DMS79 (cell line): ENCODE measurements around the gene BOC.

ENCODE experiments used
- DNase-seq: peaks from one replicate; lab custom pipeline; 2025; lab: John Stamatoyannopoulos, UW

Gene BOC

DNA sequence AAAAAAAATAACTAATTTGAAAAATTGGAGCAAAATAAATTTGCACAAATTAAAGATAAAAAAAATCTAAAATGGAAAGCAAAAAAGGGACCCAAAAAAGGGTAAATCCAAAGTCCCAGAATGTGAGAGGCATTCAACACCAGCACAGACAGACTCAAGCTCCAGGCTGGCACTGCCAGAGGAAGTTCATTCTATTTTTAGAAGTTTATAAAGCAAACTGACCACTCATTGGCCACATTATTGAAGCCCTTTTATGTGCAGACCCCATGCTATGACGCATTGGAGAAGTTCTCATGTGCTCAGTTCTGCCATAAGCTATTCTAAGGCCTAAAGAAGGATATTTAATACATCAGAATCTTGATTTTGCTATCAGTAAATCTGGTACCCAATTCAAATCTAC is 17.6 kb upstream of the BOC start:
- DNase-seq: no peak

DNA sequence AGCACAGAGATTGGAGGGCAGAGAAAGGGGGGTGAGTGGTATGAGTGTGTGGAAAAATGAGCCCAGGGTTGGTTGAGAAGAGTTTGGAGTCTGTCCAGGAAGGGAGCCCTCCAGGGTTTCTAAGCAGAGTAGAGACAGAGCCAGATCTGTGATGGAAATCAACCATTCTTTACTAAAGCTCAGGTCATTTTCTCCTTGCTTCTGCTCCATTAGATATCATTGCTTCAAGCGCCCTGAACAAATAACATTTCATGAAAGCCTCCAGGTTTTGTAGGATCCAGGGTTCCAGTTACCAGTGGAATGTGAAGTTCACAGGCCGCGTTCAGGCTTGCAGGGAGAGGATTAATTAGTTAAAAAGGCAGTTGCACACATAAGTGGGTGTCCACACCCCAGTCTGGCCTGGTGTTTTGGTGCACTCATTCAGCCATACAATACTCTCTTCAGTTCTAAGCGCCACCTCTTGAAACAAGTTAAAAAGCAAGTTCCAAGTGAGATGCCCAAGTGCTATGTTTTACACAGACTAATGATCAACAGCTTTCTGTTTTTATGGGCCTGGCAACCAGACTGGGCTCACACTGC is 16.4 kb upstream of the BOC start:
- DNase-seq: peak; percentile 88

DNA sequence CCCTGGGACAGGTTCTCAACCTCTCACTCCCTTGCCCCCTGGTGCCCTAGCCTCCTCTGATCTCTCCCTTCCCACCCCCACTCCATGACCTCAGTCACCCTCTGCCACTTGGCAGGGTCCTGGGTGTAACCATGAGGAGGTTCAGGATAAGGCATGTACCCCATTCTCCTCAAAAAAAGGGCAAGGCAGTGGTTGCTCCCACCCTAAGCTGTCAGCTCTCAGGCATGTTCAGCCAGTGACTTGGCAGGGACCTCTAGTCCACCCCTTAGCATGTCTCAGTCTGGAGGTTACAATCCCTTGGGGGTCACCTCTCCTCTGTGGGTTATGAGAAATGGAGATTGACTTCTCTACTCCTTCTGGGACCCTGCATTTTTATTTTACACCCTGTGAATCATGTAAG is 11.0 kb upstream of the BOC start:
- no peak for DNase-seq

DNA sequence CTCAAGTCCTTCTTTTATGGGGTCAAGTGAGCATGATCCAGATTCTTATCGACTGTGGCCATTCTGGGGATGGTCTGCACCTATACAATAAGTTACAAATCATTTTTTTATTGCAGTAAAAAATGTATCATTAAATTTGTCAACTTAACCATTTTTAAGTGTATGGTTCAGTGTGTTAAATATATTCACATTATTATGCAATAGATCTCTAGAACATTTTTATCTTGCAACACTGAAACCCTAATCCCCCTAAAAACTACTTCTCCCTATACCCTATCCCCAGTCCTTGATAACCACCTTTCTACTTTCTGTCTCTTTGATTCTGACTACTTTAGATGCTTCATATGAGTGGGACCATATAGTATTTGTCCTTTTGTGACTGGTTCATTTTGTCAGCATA is 10.4 kb upstream of the BOC start:
- no peak for DNase-seq

DNA sequence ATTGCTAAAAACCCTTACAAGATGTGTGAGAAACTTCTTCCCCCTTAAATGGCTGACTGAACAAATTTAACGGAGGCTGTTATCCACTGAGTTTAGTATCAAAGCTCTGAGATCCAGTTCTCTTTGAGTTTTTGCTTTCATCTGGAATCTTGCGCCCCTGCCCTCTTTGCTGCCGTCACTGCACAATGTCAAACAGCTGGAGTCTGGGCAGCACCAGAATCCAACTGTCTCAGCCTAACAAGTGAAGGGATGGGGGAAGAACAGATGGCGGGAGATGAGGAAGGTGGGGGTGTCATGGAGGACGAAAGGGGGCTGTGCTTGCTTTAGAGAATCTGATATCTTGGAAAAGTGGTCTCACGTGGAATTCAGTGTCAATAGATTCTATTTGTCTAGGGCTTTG is 7.0 kb upstream of the BOC start:
- DNase-seq: no peak

DNA sequence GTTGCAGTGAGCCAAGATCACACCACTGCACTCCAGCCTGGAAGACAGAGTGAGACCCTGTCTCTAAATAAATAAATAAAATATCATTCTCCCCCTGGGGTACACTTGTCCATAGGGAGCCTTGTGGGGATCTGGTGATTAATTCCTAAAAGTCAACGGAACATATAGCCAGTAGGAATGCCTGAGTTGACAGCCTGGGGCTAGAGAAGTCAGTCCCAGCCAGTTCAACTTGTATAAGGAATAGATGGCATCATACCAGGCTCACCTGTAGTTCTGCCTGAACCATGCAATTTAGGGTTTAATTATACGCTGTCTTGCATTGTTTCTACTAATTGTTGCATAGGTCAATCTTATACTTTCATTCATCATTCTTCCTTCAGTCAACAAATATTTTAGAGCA is 5.9 kb upstream of the BOC start:
- no peak for DNase-seq

DNA sequence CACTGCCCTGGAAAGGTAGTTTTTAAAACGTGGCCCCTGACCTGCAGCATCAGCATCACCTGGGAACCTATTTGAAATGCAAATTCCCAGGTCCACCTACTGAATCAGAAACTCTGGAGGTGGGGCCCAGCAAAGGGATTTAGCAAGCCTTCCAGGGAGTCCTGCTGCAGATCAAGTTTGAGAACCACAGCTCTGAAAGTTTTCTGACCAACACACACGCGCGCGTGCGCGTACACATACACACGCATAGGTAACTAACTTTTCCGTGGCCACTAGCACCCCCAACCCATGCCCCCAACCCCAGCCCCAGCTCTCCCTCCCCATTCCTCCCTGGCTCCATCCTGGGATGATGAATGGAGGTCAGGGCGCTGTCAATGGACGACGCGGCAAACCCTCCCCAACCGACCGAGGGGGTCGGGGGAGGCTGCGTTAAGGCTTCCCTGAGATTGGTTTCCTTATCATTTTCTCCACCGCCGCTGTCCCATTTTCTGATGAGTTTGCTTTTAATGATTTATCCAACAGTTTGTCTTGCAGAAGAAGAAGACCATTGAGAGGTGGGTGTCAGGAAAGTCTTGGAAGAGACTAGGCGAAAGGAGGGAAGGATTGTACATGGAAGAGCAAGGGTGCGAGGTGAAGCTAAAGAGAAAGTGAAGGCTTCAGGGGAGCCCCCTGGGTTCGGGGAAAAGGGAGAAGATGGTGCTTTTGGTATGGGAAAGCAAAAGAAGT is 590 bp upstream of the BOC start:
- DNase-seq: no peak

DNA sequence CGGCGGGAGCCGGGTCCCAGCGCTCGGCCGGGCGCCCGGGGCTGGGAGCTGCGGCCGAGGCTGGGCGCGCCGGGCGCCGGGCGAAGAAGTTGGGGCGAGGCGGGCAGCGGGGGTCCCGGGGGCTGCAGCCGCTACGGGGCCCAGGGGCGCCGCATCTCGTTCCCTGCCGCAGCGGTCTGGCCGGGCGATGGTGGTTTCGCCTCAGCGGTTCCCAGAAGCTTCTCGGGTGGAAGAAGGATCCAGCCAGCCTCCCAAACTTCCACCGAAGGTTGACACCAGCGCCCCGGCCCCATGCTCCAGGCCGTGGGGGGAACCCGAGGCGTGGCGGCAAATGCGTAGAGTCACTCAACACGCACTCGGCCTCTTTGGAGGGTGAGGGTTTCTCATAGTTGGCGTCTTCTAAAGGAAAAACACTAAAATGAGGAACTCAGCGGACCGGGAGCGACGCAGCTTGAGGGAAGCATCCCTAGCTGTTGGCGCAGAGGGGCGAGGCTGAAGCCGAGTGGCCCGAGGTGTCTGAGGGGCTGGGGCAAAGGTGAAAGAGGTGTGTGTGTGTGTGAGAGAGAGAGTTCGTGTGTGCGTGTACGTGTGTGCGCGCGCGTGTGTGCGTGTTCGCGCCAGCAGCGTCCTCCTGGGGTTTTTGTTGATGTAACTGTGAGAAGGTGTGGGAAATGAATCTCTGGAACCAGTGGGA is 940 bp downstream of the BOC start:
- DNase-seq: no peak

DNA sequence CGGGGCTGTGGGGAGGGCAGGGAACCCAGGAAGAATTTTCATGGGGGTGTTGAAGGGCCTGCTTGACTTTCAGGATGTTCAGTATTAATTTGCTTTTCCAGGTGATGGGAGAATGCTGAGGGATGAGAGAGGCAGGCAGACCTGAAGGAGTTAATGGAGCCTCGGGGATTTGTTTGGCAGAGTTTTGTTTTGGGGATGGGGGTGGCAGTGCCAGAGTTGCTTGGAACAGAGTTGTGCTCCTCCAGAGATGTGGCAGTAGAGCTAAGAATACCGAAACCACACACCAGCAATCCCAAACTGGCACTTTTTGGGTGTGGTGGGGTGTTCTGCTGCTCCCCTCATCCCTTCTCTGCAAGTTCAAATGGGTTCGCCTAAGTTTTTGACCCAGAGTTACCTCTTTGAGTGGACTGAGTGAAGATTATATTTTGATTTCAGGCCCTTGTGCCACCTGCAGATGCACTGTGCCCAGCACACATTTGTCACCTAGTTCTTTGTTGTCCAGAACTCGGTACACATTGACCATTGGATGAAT is 1.6 kb downstream of the BOC start:
- no peak for DNase-seq

DNA sequence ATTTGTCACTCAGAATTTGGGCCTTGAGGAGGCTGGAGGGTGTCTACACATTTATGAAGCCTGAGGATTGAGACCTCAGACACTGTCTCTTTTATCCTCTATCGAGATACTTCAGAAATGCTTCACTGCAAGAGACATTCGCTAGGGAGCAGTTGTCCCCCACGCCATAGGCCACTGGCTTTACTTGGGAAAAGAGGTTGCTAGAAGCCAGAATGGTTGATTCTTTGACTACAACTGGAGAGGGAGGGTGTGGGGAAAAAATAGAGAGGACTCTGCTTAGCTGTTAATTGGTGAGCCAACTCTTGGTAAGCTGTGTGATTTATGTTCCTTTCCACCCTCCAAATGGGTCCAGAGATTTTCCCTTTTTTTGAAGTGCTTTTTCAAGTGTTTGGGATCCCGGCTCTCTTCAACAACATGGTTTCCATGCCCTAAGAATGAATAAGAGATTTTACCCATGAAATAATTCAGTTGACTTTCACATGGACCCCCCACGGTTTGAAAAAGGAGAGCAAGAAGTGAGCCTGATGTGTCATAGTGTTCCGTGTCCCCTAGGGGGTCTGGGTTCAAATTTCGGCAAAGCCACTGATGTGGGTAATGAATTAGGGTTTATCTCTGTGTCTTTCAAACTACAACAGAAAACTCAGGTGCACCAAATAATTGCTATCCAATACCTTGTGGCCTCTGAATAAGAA is 2.7 kb downstream of the BOC start:
- no peak for DNase-seq

DNA sequence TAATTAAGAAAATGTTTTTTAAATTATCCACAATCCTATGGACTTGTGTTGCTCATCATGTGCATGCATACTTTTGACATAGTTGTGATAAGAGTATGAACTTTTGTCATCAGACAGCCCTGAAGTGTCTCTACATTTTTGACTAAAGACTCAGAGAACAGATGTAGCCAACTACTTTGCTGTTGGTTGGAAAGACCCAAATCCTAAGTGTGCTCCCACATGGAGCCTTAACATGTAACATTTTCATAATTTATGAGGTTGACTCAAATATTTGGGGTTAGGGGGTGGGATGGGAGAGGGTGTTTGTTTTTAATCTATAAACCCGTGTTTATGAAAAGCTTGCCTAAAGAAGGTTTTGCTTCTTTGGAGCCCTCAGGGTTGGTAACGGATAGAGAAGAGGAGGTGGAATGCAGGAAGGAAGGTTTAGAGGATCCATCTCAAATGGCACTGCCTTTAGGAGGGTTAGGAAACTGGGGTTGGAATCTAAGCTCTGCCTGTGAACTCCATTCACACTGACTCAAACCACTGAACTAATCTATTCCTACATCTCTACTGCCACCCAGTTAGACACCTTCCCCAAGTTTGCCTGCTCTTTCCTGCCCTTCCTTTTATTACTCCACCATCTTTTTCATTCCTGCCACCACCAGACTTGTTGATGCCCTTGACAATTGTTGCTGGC is 3.7 kb downstream of the BOC start:
- no peak for DNase-seq

DNA sequence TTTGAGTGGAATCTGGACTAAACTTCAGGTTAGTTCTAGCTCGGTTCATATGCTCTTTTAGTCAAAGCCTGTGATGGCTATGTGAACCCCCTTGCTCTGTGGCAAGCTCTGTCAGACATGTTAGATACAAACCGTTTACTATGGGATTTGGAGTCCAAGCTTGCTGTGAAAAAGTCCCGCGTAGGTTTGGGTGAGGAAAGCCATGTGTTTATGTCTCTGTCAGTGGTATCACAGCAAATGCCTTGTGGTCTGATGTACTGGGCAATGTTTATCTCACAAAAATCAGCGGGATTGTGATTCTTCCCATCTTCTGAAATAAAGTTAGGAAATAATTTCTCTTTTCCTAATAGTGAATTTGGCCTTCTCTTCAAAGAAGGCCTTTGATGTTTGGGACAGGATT is 5.0 kb downstream of the BOC start:
- DNase-seq: no peak

DNA sequence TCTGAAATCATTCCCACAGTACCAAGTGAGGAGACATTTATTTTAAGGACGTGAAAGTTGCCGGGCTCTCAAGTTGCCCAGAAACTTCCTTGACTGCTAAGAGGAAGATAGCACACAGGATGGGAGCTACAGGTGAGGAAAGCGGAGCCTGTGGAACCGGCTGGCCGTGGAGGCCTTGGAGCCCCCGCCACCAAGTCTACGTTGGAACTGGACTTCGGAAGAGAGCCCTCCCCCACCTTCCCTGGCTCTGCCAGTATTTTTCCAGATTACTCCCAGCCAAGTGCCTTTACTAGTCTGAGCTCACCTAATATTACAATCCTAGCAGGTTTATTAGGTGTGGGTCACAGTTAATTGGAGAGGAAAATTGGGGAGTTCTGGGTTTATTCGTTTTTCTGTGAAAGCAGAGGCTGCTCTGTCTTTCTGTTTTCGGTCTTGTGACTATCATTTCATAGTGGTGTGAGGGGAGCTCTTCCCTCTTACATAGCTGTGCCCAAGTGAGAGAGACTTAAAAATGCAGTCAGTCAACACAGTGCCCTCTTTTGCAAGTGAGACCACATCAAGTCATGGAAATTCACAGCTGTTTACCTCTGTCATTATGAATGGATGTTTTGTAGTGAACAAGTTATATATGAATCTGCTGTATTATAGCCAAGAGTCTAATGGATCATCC is 6.8 kb downstream of the BOC start:
- DNase-seq: no peak

DNA sequence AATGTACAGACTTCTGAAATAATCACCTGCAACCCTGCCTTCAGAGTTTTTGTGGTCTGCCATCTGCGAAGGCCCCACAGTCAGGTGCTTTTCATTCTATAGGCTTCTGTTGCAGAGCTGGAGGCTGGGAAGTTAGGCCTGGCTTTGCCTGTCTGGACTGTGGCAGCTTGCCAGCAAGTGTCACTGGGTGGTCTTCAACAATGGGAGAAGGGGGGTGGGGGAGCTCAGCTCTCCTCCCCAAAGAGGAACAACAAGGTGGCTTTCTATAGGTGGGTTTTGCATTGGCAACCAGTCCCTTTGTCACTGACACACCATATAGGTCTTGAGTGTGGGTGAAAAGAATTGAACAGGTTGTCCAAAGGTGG is 7.3 kb downstream of the BOC start:
- DNase-seq: no peak

DNA sequence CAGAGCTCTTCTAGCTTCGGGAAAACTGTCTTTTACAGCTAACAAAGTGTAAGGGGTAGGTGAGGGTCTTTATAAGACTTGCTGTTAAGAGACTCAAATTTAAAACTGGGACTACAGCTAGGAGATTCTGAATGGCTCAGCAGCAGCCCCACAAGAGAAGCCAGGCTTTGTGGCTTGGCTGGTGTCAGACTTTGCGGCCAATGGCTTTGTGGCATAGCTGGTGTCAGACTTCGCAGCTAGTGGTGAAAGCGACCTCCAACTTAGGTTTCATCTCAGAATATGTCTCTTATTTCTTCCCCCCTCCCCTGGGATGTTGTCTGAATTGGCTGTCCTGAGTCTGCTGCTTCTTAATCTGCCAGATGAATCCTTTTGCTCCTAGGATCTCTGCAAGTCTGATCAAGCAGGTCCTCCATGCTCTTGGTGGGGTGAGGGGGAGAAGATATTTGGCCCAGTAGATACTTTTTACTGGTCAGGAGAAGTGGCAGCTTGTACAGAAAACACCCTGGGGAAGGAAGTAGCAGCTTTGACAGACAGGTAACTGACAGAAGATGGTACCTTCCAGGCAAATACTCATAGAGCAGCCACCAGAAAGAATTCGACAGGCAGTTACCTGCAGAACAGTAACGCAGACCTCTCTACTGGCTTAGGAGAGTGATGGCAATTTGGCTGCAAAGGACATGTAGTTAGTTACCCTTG is 8.4 kb downstream of the BOC start:
- no peak for DNase-seq

DNA sequence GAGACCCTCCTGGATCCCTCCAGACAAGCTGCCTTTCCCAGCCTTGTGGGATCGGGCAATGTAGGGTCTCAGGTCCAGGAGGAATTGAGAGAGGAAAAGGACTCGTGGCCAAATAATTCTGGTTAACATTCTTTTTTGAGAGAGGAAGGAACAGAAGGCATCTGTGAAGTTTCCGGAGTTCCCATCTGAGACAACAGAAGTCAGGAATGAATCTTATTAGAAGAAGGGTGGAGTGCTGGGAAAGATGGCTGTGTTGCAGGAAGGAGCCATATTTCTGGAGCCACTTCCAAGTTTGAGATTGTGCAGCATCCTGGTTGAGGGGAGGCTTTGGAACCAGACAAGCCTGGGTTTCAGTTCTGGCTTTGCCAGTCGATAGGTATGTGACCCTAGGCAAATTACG is 9.4 kb downstream of the BOC start:
- DNase-seq: no peak

DNA sequence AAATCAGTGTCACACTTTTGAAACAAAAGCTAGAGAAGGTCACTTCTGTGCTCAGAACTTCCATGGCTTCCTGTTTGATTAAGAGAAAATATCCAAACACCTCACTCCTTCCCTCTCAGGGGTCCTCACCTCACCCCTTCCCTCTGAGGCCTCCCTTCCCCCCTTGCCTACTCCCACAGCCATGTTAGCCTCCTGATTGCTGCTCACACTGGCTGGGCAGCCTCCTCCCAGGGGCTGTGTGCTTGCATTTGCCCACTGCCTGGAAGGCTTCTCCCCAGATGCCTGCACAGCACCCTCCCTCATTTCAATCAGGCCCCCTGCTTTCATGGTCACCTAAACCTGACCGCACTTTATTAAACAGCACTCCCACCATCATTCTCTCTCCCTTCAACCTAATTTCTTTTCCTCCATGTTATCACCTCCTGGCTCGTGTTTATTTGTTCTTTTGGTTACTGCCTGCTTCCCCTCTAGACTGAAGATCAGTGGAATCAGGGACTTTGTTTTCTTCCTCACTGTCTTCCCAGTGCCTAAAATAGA is 10.4 kb downstream of the BOC start:
- DNase-seq: no peak

DNA sequence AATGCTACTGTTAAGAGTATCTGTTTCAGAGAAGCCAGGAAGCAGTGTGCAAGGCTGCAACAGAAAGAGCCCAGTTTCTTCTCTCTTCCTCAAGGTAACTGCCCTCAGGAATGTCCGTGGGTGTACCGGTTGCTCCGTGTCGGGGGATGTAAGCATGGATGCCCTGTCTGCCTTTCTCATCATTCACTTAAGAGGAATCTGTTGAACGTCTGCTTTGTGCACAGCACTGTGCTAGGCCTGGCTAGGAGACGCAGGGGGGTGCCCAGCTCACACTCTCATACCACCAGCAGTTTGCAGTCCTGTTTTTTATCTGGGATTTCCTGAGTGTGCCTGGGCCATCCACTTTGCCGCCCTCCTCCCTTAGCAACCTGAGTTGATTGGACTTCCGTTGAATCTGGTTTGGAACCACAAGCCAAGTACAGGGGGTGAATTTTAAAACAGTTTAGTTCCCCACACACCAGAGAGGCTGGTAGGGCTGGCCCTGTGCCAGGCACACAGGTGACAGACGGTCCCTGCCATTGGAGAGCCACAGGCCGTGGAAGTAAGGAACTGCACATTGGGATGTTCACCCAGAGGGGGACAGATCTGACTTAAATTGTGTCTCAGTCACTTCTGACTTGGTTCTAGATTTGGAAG is 11.2 kb downstream of the BOC start:
- peak; percentile 32 for DNase-seq

DNA sequence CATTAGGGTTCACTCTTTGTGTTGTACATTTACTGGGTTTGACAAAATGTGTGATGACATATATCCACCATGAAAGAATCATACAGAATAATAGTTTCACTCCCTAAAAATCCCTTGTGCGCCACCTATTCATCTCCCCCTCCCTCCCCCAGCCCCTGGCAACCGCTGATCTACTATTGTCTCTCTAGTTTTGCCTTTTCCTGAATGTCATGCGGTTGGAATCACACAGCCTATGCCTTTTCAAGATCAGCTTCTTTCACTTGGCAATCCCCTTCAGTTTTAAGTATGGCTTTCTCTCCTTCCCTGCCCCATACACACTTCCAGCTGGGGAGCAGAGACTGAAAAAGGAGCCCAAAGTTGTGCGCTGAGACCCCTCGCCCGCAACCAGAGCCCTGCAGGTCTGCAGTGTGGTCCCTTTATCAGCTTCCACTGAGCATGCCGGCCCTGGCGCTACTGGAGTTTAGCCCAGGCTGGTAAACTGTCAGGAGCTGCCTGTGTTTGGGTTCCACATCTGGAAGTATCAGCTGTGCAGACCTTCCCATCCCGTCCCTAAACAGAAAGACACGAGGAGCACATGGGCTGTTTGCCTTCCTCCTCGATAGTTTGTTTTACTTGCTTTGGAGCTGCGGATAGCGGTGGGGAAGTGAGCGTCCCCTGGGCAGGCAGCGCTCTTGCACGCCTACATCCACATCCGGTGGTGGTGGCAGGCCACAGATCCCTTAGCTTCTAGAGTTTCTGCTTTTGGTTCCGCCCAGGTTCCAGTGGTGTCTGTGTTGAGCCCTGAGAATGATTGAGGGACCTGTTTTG is 12.3 kb downstream of the BOC start:
- DNase-seq: no peak
